Panc1 (cell line): ENCODE results near the gene KCP. TPM values are rescaled to one million over a fixed set of nuclear protein-coding genes. Genes with fewer than 3 reads are reported as not detected.

Source experiments
- ATAC-seq: fragments of 200-7000 bp; cut with Tn5 transposase; 2 replicates; pipeline ENCODE4 v1.9.1; 2020; ENCODE audit warnings: mild to moderate bottlenecking, moderate library complexity
- BruUV-seq: library from RNA; stranded (reverse); fragments of 400-500 nt; replicated peaks from 2 replicates; lab custom pipeline; 2021; lab: Mats Ljungman, UMichigan
- CTCF ChIA-PET: fragments of 300-600 bp; sonication (Branson Sonifier 250); formaldehyde crosslinking; loops from one replicate; lab custom pipeline; 2022; ENCODE audit warnings: antibody characterized with exemption; lab: Charles Lee
- POLR2A ChIA-PET: fragments of 300-600 bp; sonication (Branson Sonifier 250); formaldehyde crosslinking; loops from one replicate; lab custom pipeline; 2022; ENCODE audit warnings: antibody characterized with exemption; lab: Charles Lee
- DNase-seq: peaks from one replicate; pipeline ENCODE4 v3.0.0-alpha.2; 2010; ENCODE audit warnings: low read depth, low spot score
- H3K27ac ChIP-seq: 2 replicates; pipeline ENCODE4 v1.5.1; 2011; ENCODE audit warnings: mild to moderate bottlenecking, low read length, inconsistent platforms
- H3K27me3 ChIP-seq: fragments of 200-500 bp; sonication (Bioruptor generic); 2 replicates; pipeline ENCODE4 v1.6.0; 2014; ENCODE audit warnings: low read length, inconsistent platforms; ENCODE audit not compliant: control insufficient read depth, insufficient read depth
- H3K36me3 ChIP-seq: fragments of 200-500 bp; sonication (Bioruptor generic); 2 replicates; pipeline ENCODE4 v1.5.1; 2014; ENCODE audit warnings: inconsistent platforms, mild to moderate bottlenecking, low read length, moderate library complexity; ENCODE audit not compliant: control insufficient read depth, insufficient read depth
- H3K4me1 ChIP-seq: 2 replicates; pipeline ENCODE4 v1.5.1; 2011; ENCODE audit warnings: inconsistent platforms, mild to moderate bottlenecking, low read length, moderate library complexity; ENCODE audit not compliant: control insufficient read depth, insufficient read depth
- H3K4me3 ChIP-seq, 2 experiments: 2 replicates each; pipeline ENCODE4 v1.5.1; 2011 to 2012; ENCODE audit warnings: low read depth in 2 of 2, low read length in 2 of 2, mild to moderate bottlenecking in 2 of 2, inconsistent platforms in 1 of 2, moderate library complexity in 1 of 2
- H3K9me3 ChIP-seq: fragments of 200-500 bp; sonication (Bioruptor generic); 2 replicates; pipeline ENCODE4 v1.5.1; 2014; ENCODE audit warnings: low read depth, mild to moderate bottlenecking, inconsistent platforms, low read length, moderate library complexity; ENCODE audit not compliant: control insufficient read depth, insufficient read depth
- POLR2AphosphoS5 ChIP-seq: IDR thresholded peaks from 2 replicates; pipeline ENCODE4 v1.6.1; 2012; ENCODE audit warnings: mild to moderate bottlenecking, low read depth, low read length, moderate library complexity
- SIN3A ChIP-seq: IDR thresholded peaks from 2 replicates; pipeline ENCODE4 v1.6.1; 2012; ENCODE audit warnings: low read depth, mild to moderate bottlenecking, low read length, moderate library complexity, borderline replicate concordance; ENCODE audit not compliant: insufficient read depth
- TCF7L2 ChIP-seq: IDR thresholded peaks from 2 replicates; pipeline ENCODE4 v1.6.1; 2011; ENCODE audit warnings: mild to moderate bottlenecking, low read depth, low read length, inconsistent platforms
- in situ Hi-C: cut with HindIII; loops from 2 replicates; pipeline ENCODE4 v1.10.0; 2016; ENCODE audit warnings: low sequenced_read_pairs, low pct_unique_long_range_greater_than_20kb
- intact Hi-C: fragments of 100-400 bp; cut with micrococcal nuclease; formaldehyde crosslinking; loops from one replicate; pipeline ENCODE4 v1.10.0; 2022; ENCODE audit not compliant: unreplicated experiment
- total RNA-seq: library from RNA; stranded (reverse); gene quantifications from one replicate; pipeline ENCODE4 v1.2.1, GENCODE V29; 2021; ENCODE audit not compliant: unreplicated experiment
- TF ChIP-seq, protein P1 (sequence below), 2 experiments: IDR thresholded peaks; 2 replicates each; pipeline ENCODE4 v1.6.1; 2011 to 2012; ENCODE audit warnings: low read depth in 2 of 2, control low read depth in 1 of 2, low read length in 1 of 2, mild to moderate bottlenecking in 1 of 2, moderate library complexity in 1 of 2; ENCODE audit not compliant: insufficient read depth in 1 of 2
- TF ChIP-seq, protein P2 (sequence below): fragments of 450-650 bp; IDR thresholded peaks from 2 replicates; pipeline ENCODE4 v1.5.1; 2017; ENCODE audit warnings: mild to moderate bottlenecking

Gene KCP
- total RNA-seq, 1 experiment from 2014 or later = 0.13 TPM

DNA sequence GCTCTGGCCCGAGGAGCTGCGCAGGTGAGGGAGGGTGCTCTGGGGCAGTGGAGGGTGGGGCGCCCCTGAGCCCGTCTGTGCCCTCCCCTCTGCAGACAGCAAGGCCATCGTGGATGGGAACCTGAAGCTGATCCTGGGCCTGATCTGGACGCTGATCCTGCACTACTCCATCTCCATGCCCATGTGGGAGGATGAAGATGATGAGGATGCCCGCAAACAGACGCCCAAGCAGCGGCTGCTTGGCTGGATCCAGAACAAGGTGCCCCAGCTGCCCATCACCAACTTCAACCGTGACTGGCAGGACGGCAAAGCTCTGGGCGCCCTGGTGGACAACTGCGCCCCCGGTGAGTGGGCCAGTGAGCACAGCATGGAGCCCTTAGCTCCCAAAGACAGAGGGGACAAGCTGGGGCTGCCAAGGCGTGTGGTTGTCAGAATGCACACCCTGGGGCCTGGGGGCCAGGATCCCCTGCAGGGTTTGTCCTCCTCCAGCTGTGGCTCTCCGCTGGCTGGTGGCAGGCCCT lies 75.2 kb downstream of the KCP start:
- ChIA-PET CTCF (interaction anchor here (0.6 kb wide), 1 partner anchor 95 kb away, joined by 5 read pairs; no protein-coding TSS in a partner anchor), POLR2A (interaction anchor here (0.6 kb wide), 1 partner anchor 366 kb away, joined by 10 read pairs; no protein-coding TSS in a partner anchor)
- ATAC-seq = no peak
- H3K27ac ChIP-seq = no peak overlapping the region
- TF ChIP-seq POLR2AphosphoS5 (no peak), SIN3A (no peak), TCF7L2 (no peak)
- TF ChIP-seq, protein P1, sequence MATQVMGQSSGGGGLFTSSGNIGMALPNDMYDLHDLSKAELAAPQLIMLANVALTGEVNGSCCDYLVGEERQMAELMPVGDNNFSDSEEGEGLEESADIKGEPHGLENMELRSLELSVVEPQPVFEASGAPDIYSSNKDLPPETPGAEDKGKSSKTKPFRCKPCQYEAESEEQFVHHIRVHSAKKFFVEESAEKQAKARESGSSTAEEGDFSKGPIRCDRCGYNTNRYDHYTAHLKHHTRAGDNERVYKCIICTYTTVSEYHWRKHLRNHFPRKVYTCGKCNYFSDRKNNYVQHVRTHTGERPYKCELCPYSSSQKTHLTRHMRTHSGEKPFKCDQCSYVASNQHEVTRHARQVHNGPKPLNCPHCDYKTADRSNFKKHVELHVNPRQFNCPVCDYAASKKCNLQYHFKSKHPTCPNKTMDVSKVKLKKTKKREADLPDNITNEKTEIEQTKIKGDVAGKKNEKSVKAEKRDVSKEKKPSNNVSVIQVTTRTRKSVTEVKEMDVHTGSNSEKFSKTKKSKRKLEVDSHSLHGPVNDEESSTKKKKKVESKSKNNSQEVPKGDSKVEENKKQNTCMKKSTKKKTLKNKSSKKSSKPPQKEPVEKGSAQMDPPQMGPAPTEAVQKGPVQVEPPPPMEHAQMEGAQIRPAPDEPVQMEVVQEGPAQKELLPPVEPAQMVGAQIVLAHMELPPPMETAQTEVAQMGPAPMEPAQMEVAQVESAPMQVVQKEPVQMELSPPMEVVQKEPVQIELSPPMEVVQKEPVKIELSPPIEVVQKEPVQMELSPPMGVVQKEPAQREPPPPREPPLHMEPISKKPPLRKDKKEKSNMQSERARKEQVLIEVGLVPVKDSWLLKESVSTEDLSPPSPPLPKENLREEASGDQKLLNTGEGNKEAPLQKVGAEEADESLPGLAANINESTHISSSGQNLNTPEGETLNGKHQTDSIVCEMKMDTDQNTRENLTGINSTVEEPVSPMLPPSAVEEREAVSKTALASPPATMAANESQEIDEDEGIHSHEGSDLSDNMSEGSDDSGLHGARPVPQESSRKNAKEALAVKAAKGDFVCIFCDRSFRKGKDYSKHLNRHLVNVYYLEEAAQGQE (IDR thresholded peaks at IDR 0.05; ENCODE audit: insufficient read depth in 1 of 2, low read depth in 2 of 2, low read length in 1 of 2) = no peak
- TF ChIP-seq, protein P2, sequence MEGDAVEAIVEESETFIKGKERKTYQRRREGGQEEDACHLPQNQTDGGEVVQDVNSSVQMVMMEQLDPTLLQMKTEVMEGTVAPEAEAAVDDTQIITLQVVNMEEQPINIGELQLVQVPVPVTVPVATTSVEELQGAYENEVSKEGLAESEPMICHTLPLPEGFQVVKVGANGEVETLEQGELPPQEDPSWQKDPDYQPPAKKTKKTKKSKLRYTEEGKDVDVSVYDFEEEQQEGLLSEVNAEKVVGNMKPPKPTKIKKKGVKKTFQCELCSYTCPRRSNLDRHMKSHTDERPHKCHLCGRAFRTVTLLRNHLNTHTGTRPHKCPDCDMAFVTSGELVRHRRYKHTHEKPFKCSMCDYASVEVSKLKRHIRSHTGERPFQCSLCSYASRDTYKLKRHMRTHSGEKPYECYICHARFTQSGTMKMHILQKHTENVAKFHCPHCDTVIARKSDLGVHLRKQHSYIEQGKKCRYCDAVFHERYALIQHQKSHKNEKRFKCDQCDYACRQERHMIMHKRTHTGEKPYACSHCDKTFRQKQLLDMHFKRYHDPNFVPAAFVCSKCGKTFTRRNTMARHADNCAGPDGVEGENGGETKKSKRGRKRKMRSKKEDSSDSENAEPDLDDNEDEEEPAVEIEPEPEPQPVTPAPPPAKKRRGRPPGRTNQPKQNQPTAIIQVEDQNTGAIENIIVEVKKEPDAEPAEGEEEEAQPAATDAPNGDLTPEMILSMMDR = no peak
- no peaks in the 10 kb centered on the region for H3K36me3 ChIP-seq
- DNase-seq = no peak
- no TSS peak for BruUV-seq
- no peak overlapping the region for H3K4me3 ChIP-seq
- no peaks in the 10 kb centered on the region for H3K27me3 ChIP-seq
- H3K9me3 ChIP-seq = no peaks in the 10 kb centered on the region
- H3K4me1 ChIP-seq = peaks cover 9% of the 10 kb centered on the region
- intact Hi-C loops (no loop called here), in situ Hi-C loops (no loop called here)

DNA sequence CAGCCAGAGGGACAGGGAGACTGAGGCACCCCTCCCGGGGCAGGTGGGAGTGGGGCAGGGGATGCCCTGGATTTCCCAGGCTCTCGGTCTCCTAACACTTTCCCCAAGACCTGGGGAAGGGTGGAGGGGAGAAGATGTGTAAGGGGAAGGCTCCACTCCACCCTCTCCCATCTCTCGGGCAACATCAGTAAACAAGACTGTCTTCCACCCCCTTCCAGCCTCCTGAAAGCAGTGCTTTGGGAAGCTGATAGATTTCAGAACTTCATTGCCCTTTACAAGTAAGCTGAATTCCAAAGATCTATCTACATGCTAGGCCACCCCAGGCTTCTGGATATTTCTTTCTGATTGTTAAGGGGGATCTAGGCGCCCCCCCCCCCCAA lies 76.6 kb downstream of the KCP start:
- Histone ChIP-seq H3K9me3 (no peaks in the 10 kb centered on the region), H3K27ac (no peak overlapping the region), H3K27me3 (no peaks in the 10 kb centered on the region), H3K4me3 (no peak overlapping the region), H3K4me1 (peaks cover 14% of the 10 kb centered on the region), H3K36me3 (no peaks in the 10 kb centered on the region)
- TF ChIP-seq, protein P2 = no peak
- no peak for TF ChIP-seq TCF7L2
- TF ChIP-seq, protein P1 (IDR thresholded peaks at IDR 0.05; ENCODE audit: insufficient read depth in 1 of 2, low read depth in 2 of 2, low read length in 1 of 2) = no peak
- TF ChIP-seq SIN3A = no peak
- TF ChIP-seq POLR2AphosphoS5 = no peak
- DNase-seq (no peak), ATAC-seq (no peak)
- CTCF ChIA-PET = no interaction called here
- intact Hi-C loops (no loop called here), in situ Hi-C loops (no loop called here)
- BruUV-seq = no TSS peak
- POLR2A ChIA-PET = interaction anchor here (0.7 kb wide), 1 partner anchor 96 kb away, joined by 8 read pairs; no protein-coding TSS in a partner anchor
